ENCODE data around the gene CNIH3. TPM values are rescaled to one million over a fixed set of nuclear protein-coding genes. Genes with fewer than 3 reads are reported as not detected.

Gene CNIH3
- total RNA-seq, 2 donors from 2014 or later: 7.9 to 15.3 TPM

GRCh38 chr1:224759135-224759534 is 143.0 kb downstream of the CNIH3 start:
- H3K36me3 ChIP-seq (replicated peaks in 1 of 2; ENCODE audit: insufficient read depth in 1 of 2, low read depth in 2 of 2): no peaks in the 10 kb centered on the region
- DNase-seq: no peak
- H3K4me1 ChIP-seq: no peaks in the 10 kb centered on the region
- intact Hi-C loops (cut with DNase I): no loop called here
- H3K27ac ChIP-seq: no peak overlapping the region
- no peak overlapping the region for H3K4me3 ChIP-seq
- no peak for ATAC-seq
- H3K9me3 ChIP-seq: no peaks in the 10 kb centered on the region
- TF ChIP-seq POLR2A (IDR thresholded peaks at IDR 0.05) (no peak), CTCF (IDR thresholded peaks at IDR 0.05) (no peak)
- WGBS, 2 donors: 94 to 95% methylated on average over 1 of the region's 1 CpG
- no peaks in the 10 kb centered on the region for H3K27me3 ChIP-seq

GRCh38 chr1:224759681-224760091 is 143.6 kb downstream of the CNIH3 start:
- TF ChIP-seq CTCF (IDR thresholded peaks at IDR 0.05): no peak
- TF ChIP-seq POLR2A (IDR thresholded peaks at IDR 0.05): no peak
- H3K9me3 ChIP-seq: no peaks in the 10 kb centered on the region
- H3K4me3 ChIP-seq: no peak overlapping the region
- intact Hi-C loops (cut with DNase I): no loop called here
- ATAC-seq (no peak), DNase-seq (no peak)
- no peaks in the 10 kb centered on the region for H3K27me3 ChIP-seq
- H3K4me1 ChIP-seq: no peaks in the 10 kb centered on the region
- H3K36me3 ChIP-seq (replicated peaks in 1 of 2; ENCODE audit: insufficient read depth in 1 of 2, low read depth in 2 of 2): no peaks in the 10 kb centered on the region
- H3K27ac ChIP-seq: no peak overlapping the region

GRCh38 chr1:224760163-224760562 is 144.0 kb downstream of the CNIH3 start:
- H3K4me3 ChIP-seq: no peak overlapping the region
- H3K4me1 ChIP-seq: no peaks in the 10 kb centered on the region
- ATAC-seq (no peak), DNase-seq (no peak)
- no peaks in the 10 kb centered on the region for H3K27me3 ChIP-seq
- H3K36me3 ChIP-seq (replicated peaks in 1 of 2; ENCODE audit: insufficient read depth in 1 of 2, low read depth in 2 of 2): no peaks in the 10 kb centered on the region
- TF ChIP-seq POLR2A (IDR thresholded peaks at IDR 0.05): no peak
- TF ChIP-seq CTCF (IDR thresholded peaks at IDR 0.05): no peak
- 89 to 91% methylated on average over 2 of the region's 2 CpGs for WGBS, 2 donors
- H3K27ac ChIP-seq: no peak overlapping the region
- intact Hi-C loops (cut with DNase I): no loop called here
- no peaks in the 10 kb centered on the region for H3K9me3 ChIP-seq

- H3K9me3 ChIP-seq: no peaks in the 10 kb centered on the region
- intact Hi-C loops (cut with DNase I): no loop called here
- no peaks in the 10 kb centered on the region for H3K36me3 ChIP-seq (replicated peaks in 1 of 2; ENCODE audit: insufficient read depth in 1 of 2, low read depth in 2 of 2)
- DNase-seq (no peak), ATAC-seq (no peak)
- 84 to 90% methylated on average over 1 of the region's 1 CpG for WGBS, 2 donors
- H3K27me3 ChIP-seq: no peaks in the 10 kb centered on the region
- no peak overlapping the region for H3K4me3 ChIP-seq
- H3K27ac ChIP-seq: no peak overlapping the region
- no peaks in the 10 kb centered on the region for H3K4me1 ChIP-seq
- TF ChIP-seq POLR2A (IDR thresholded peaks at IDR 0.05): no peak
- no peak for TF ChIP-seq CTCF (IDR thresholded peaks at IDR 0.05)
Measured at GRCh38 chr1:224761245-224761644, 145.1 kb downstream of the CNIH3 start.

- DNase-seq (no peak), ATAC-seq (no peak)
- Histone ChIP-seq H3K27me3 (no peaks in the 10 kb centered on the region), H3K4me3 (no peak overlapping the region), H3K9me3 (no peaks in the 10 kb centered on the region), H3K36me3 (replicated peaks in 1 of 2; ENCODE audit: insufficient read depth in 1 of 2, low read depth in 2 of 2) (no peaks in the 10 kb centered on the region), H3K4me1 (no peaks in the 10 kb centered on the region), H3K27ac (no peak overlapping the region)
- WGBS, 2 donors: 84 to 87% methylated on average over 2 of the region's 2 CpGs
- intact Hi-C loops (cut with DNase I): no loop called here
- TF ChIP-seq POLR2A (IDR thresholded peaks at IDR 0.05) (no peak), CTCF (IDR thresholded peaks at IDR 0.05) (no peak)
Measured at GRCh38 chr1:224762046-224762445, 145.9 kb downstream of the CNIH3 start.
